ENCODE measurements around the gene ACTN4.
"Not testable (repeated sequence)": the region's sequence is repeated elsewhere in the genome, so short reads cannot be mapped to it uniquely, and the experiment has no call there.

Gene ACTN4

DNA sequence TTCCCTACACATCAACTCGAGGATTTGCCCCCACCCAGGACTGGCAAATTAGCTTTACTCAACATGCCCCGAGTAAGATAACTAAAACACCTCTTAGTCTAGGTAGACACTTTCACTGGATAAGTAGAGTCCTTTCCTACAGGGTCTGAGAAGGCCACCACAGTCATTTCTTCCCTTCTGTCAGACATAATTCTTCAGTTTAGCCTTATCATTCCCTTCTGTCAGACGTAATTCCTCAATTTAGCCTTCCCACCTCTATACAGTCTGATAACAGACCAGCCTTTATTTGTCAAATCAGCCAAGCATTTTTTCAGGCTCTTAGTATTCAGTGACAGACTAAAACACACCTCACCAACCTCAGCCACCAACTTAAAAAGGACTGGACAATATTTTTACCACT, 106.3 kb downstream of the ACTN4 start:
- H3K36me3 ChIP-seq (ENCODE audit: control insufficient read depth in 4 of 4, insufficient read depth in 4 of 4, low read length in 3 of 4); H3K9me3 ChIP-seq (ENCODE audit: control extremely low read depth in 1 of 5, control insufficient read depth in 4 of 5, insufficient read depth in 2 of 5, low read depth in 1 of 5, low read length in 4 of 5); POLR2A ChIA-PET; H3K4me3 ChIP-seq (ENCODE audit: control insufficient read depth in 1 of 7, extremely low read depth in 1 of 7, insufficient read depth in 4 of 7, low read depth in 2 of 7, low read length in 6 of 7); H3K27me3 ChIP-seq (replicated peaks in 2 of 5; ENCODE audit: control insufficient read depth in 4 of 5, insufficient read depth in 5 of 5, low read length in 4 of 5); DNase-seq; H3K27ac ChIP-seq (ENCODE audit: insufficient read depth in 1 of 2, low read depth in 1 of 2, low read length in 2 of 2, poor library complexity in 1 of 2, severe bottlenecking in 2 of 2); H3K4me1 ChIP-seq (ENCODE audit: control extremely low read depth in 1 of 4, control insufficient read depth in 4 of 4, insufficient read depth in 4 of 4, low read length in 3 of 4); CTCF ChIA-PET: not testable (repeated sequence)
- 93% methylated on average over 2 of the region's 3 CpGs for WGBS (ENCODE audit: insufficient coverage)

DNA sequence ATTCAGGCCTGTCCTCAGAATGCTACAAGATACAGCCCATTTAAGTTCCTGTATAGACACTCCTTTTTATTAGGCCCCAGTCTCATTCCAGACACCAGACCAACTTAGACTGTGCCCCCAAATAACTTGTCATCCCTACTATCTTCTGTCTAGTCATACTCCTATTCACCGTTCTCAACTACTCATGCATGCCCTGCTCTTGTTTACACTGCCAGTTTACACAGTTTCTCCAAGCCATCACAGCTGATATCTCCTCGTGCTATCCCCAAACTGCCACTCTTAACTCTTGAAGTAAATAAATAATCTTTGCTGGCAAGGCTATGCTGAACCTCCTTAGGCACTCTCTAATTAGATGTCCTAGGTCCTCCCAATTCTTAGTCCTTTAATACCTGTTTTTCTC, 106.7 kb downstream of the ACTN4 start:
- H3K4me3 ChIP-seq (ENCODE audit: control insufficient read depth in 1 of 7, extremely low read depth in 1 of 7, insufficient read depth in 4 of 7, low read depth in 2 of 7, low read length in 6 of 7); H3K27me3 ChIP-seq (replicated peaks in 2 of 5; ENCODE audit: control insufficient read depth in 4 of 5, insufficient read depth in 5 of 5, low read length in 4 of 5); H3K9me3 ChIP-seq (ENCODE audit: control extremely low read depth in 1 of 5, control insufficient read depth in 4 of 5, insufficient read depth in 2 of 5, low read depth in 1 of 5, low read length in 4 of 5); POLR2A ChIA-PET; H3K27ac ChIP-seq (ENCODE audit: insufficient read depth in 1 of 2, low read depth in 1 of 2, low read length in 2 of 2, poor library complexity in 1 of 2, severe bottlenecking in 2 of 2); DNase-seq; H3K4me1 ChIP-seq (ENCODE audit: control extremely low read depth in 1 of 4, control insufficient read depth in 4 of 4, insufficient read depth in 4 of 4, low read length in 3 of 4); H3K36me3 ChIP-seq (ENCODE audit: control insufficient read depth in 4 of 4, insufficient read depth in 4 of 4, low read length in 3 of 4); CTCF ChIA-PET: not testable (repeated sequence)
- no CpG with 5 or more reads among the region's 2 CpGs for WGBS (ENCODE audit: insufficient coverage)

DNA sequence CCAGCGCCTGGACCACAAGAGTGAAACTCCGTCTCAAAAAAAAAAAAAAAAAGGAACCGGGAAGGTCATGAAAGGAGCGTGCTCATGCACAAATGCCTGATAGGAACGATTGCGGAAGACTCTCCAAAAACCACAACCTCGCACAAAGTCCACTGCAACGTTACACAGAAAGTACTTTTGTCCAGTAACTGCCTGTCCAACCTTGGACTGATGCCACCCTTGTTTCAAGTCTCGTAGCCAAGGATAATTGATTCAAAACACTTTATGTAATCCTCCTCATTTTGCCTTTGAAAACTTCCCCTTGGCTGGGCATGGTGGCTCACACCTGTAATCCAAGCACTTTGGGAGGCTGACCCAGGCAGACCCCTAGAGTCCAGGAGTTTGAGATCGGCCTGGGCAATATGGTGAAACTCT, 112.1 kb downstream of the ACTN4 start:
- H3K27ac ChIP-seq (ENCODE audit: insufficient read depth in 1 of 2, low read depth in 1 of 2, low read length in 2 of 2, poor library complexity in 1 of 2, severe bottlenecking in 2 of 2) = no peak overlapping the region
- no peaks in the 10 kb centered on the region for H3K36me3 ChIP-seq (ENCODE audit: control insufficient read depth in 4 of 4, insufficient read depth in 4 of 4, low read length in 3 of 4)
- no peak for DNase-seq
- H3K4me1 ChIP-seq (ENCODE audit: control extremely low read depth in 1 of 4, control insufficient read depth in 4 of 4, insufficient read depth in 4 of 4, low read length in 3 of 4) = no peaks in the 10 kb centered on the region
- H3K9me3 ChIP-seq (ENCODE audit: control extremely low read depth in 1 of 5, control insufficient read depth in 4 of 5, insufficient read depth in 2 of 5, low read depth in 1 of 5, low read length in 4 of 5) = peaks cover 0 to 4% (median 0%) of the 10 kb centered on the region in 5 experiments
- CTCF ChIA-PET = no interaction called here
- no peak overlapping the region for H3K4me3 ChIP-seq (ENCODE audit: control insufficient read depth in 1 of 7, extremely low read depth in 1 of 7, insufficient read depth in 4 of 7, low read depth in 2 of 7, low read length in 6 of 7)
- POLR2A ChIA-PET = no interaction called here
- WGBS (ENCODE audit: insufficient coverage) = 84% methylated on average over 8 of the region's 10 CpGs
- H3K27me3 ChIP-seq (replicated peaks in 2 of 5; ENCODE audit: control insufficient read depth in 4 of 5, insufficient read depth in 5 of 5, low read length in 4 of 5) = no peaks in the 10 kb centered on the region

DNA sequence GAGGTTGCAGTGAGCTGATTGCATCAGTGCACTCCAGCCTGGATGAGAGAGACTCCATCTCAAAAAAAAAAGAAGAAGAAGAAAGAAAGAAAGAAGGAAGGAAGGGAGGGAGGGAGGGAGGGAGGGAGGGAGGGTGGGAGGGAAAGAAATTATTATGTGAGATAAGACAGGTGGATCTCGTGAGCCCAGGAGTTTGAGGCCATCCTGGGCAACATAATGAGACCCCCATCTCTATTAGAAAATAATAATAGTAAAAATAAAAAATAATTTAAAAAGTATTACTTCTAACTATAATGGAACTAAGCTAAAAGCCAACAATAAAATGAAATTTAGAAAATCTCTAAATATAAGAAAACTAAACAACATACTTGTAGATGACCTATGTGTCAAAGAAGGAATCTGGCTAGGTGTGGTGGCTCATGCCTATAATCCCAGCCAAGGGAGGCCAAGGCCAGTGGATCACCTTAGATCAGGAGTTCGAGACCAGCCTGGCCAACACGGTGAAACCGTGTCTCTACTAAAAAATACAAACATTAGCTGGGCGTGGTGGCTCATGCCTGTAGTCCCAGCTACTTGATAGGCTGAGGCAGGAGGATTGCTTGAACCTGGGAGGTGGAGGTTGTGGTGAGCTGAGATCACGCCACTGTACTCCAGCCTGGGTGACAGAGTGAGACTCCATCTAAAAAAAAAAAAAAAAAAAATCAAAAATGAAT, 113.5 kb downstream of the ACTN4 start:
- H3K36me3 ChIP-seq (ENCODE audit: control insufficient read depth in 4 of 4, insufficient read depth in 4 of 4, low read length in 3 of 4); H3K4me1 ChIP-seq (ENCODE audit: control extremely low read depth in 1 of 4, control insufficient read depth in 4 of 4, insufficient read depth in 4 of 4, low read length in 3 of 4); H3K27me3 ChIP-seq (replicated peaks in 2 of 5; ENCODE audit: control insufficient read depth in 4 of 5, insufficient read depth in 5 of 5, low read length in 4 of 5); DNase-seq; H3K9me3 ChIP-seq (ENCODE audit: control extremely low read depth in 1 of 5, control insufficient read depth in 4 of 5, insufficient read depth in 2 of 5, low read depth in 1 of 5, low read length in 4 of 5); H3K4me3 ChIP-seq (ENCODE audit: control insufficient read depth in 1 of 7, extremely low read depth in 1 of 7, insufficient read depth in 4 of 7, low read depth in 2 of 7, low read length in 6 of 7); H3K27ac ChIP-seq (ENCODE audit: insufficient read depth in 1 of 2, low read depth in 1 of 2, low read length in 2 of 2, poor library complexity in 1 of 2, severe bottlenecking in 2 of 2); POLR2A ChIA-PET: not testable (repeated sequence)
- CTCF ChIA-PET = interaction anchor here (1.2 to 1.8 kb wide), 3 partner anchors 9 to 126 kb away, joined by 3 to 9 read pairs (median 6); no protein-coding TSS in a partner anchor
- WGBS (ENCODE audit: insufficient coverage) = no CpG with 5 or more reads among the region's 6 CpGs

DNA sequence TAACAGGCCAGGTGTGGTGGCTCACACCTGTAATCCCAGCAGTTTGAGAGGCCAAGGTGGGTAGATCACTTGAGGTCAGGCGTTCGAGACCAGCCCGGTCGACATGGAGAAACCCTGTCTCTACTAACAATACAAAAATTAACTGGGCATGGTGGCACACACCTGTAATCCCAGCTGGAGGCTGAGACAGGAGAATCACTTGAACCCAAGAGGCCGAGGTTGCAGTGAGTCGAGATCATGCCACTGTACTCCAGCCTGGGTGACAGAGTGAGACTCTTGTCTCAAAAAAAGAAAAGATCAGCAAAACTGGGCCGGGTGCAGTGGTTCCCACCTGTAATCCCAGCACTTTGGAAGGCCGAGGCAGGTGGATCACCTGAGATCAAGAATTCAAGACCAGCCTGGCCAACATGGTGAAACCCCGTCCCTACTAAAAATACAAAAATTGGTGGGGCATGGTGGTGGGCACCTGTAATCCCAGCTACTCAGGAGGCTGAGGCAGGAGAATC, 114.5 kb downstream of the ACTN4 start:
- H3K4me3 ChIP-seq (ENCODE audit: control insufficient read depth in 1 of 7, extremely low read depth in 1 of 7, insufficient read depth in 4 of 7, low read depth in 2 of 7, low read length in 6 of 7); DNase-seq; H3K4me1 ChIP-seq (ENCODE audit: control extremely low read depth in 1 of 4, control insufficient read depth in 4 of 4, insufficient read depth in 4 of 4, low read length in 3 of 4); POLR2A ChIA-PET; H3K36me3 ChIP-seq (ENCODE audit: control insufficient read depth in 4 of 4, insufficient read depth in 4 of 4, low read length in 3 of 4); H3K27me3 ChIP-seq (replicated peaks in 2 of 5; ENCODE audit: control insufficient read depth in 4 of 5, insufficient read depth in 5 of 5, low read length in 4 of 5); H3K27ac ChIP-seq (ENCODE audit: insufficient read depth in 1 of 2, low read depth in 1 of 2, low read length in 2 of 2, poor library complexity in 1 of 2, severe bottlenecking in 2 of 2); H3K9me3 ChIP-seq (ENCODE audit: control extremely low read depth in 1 of 5, control insufficient read depth in 4 of 5, insufficient read depth in 2 of 5, low read depth in 1 of 5, low read length in 4 of 5): not testable (repeated sequence)
- 91% methylated on average over 5 of the region's 9 CpGs for WGBS (ENCODE audit: insufficient coverage)
- CTCF ChIA-PET = interaction anchor here (0.9 to 1.8 kb wide), 2 partner anchors 14 to 28 kb away, joined by 3 to 6 read pairs; no protein-coding TSS in a partner anchor

DNA sequence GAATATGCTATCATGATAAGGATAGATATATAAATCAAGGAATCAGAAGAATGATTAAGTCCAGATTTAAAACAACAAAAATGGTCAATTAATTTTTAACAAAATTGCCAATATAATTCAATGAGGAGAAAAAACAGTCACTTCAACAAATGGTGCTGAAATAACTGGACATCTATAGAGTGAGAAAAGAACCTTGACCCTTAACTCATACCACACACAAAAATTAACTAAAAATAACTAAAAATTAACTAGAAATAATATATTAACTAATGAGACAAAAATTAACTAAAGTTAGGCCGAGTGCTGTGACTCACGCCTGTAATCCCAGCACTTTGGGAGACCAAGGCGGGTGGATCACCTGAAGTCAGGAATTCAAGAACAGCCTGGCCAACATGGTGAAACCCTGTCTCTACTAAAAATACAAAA, 116.4 kb downstream of the ACTN4 start:
- CTCF ChIA-PET = no interaction called here
- 93% methylated on average over 3 of the region's 3 CpGs for WGBS (ENCODE audit: insufficient coverage)
- no peak for DNase-seq
- H3K4me1 ChIP-seq (ENCODE audit: control extremely low read depth in 1 of 4, control insufficient read depth in 4 of 4, insufficient read depth in 4 of 4, low read length in 3 of 4) = no peaks in the 10 kb centered on the region
- H3K27me3 ChIP-seq (replicated peaks in 2 of 5; ENCODE audit: control insufficient read depth in 4 of 5, insufficient read depth in 5 of 5, low read length in 4 of 5) = no peaks in the 10 kb centered on the region
- no peak overlapping the region for H3K4me3 ChIP-seq (ENCODE audit: control insufficient read depth in 1 of 7, extremely low read depth in 1 of 7, insufficient read depth in 4 of 7, low read depth in 2 of 7, low read length in 6 of 7)
- H3K27ac ChIP-seq (ENCODE audit: insufficient read depth in 1 of 2, low read depth in 1 of 2, low read length in 2 of 2, poor library complexity in 1 of 2, severe bottlenecking in 2 of 2) = no peak overlapping the region
- POLR2A ChIA-PET = no interaction called here
- H3K9me3 ChIP-seq (ENCODE audit: control extremely low read depth in 1 of 5, control insufficient read depth in 4 of 5, insufficient read depth in 2 of 5, low read depth in 1 of 5, low read length in 4 of 5) = no peaks in the 10 kb centered on the region
- H3K36me3 ChIP-seq (ENCODE audit: control insufficient read depth in 4 of 4, insufficient read depth in 4 of 4, low read length in 3 of 4) = no peaks in the 10 kb centered on the region

DNA sequence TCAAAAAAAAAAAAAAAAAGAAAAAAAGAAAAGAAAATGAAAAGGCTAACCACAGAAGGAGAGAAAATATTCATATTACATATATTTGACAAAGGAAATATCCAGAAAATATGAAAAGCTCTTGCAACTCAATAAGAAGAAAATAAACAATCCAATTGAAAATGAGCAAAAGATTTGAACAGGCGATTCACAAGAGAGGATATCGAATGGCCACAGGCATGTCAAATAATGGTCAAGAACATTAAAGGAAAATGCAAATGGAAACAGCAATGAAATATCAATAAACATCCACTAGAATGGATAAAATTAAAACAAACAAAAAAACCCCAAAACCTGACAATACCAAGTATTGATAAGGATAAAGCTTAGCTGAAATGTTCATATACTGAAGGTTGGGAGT, 117.8 kb downstream of the ACTN4 start:
- Histone ChIP-seq H3K4me1 (ENCODE audit: control extremely low read depth in 1 of 4, control insufficient read depth in 4 of 4, insufficient read depth in 4 of 4, low read length in 3 of 4) (peaks cover 0 to 9% (median 5%) of the 10 kb centered on the region in 4 experiments), H3K36me3 (ENCODE audit: control insufficient read depth in 4 of 4, insufficient read depth in 4 of 4, low read length in 3 of 4) (no peaks in the 10 kb centered on the region), H3K27me3 (replicated peaks in 2 of 5; ENCODE audit: control insufficient read depth in 4 of 5, insufficient read depth in 5 of 5, low read length in 4 of 5) (no peaks in the 10 kb centered on the region), H3K9me3 (ENCODE audit: control extremely low read depth in 1 of 5, control insufficient read depth in 4 of 5, insufficient read depth in 2 of 5, low read depth in 1 of 5, low read length in 4 of 5) (no peaks in the 10 kb centered on the region), H3K4me3 (ENCODE audit: control insufficient read depth in 1 of 7, extremely low read depth in 1 of 7, insufficient read depth in 4 of 7, low read depth in 2 of 7, low read length in 6 of 7) (no peak overlapping the region), H3K27ac (ENCODE audit: insufficient read depth in 1 of 2, low read depth in 1 of 2, low read length in 2 of 2, poor library complexity in 1 of 2, severe bottlenecking in 2 of 2) (no peak overlapping the region)
- CTCF ChIA-PET = no interaction called here
- DNase-seq = no peak
- WGBS (ENCODE audit: insufficient coverage) = no CpG with 5 or more reads among the region's 2 CpGs
- POLR2A ChIA-PET = no interaction called here

Data from common myeloid progenitor, CD34-positive (primary cell).